Measurements from ENCODE around the gene MACF1.
"Not testable (repeated sequence)": the region's sequence is repeated elsewhere in the genome, so short reads cannot be mapped to it uniquely, and the experiment has no call there.

Gene MACF1

GRCh38 chr1:39427374-39427773, 222.9 kb downstream of the MACF1 start:
- no peak for DNase-seq

DNA sequence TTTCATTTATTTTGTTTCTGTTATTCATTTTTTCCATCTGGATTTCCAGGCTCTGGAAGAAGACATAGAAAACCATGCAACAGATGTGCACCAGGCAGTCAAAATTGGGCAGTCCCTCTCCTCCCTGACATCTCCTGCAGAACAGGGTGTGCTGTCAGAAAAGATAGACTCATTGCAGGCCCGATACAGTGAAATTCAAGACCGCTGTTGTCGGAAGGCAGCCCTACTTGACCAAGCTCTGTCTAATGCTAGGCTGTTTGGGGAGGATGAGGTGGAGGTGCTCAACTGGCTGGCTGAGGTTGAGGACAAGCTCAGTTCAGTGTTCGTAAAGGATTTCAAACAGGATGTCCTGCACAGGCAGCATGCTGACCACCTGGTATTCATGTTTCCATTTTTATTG, 223.4 kb downstream of the MACF1 start:
- DNase-seq, result no peak

- no peak for DNase-seq
These were observed 227.4 kb downstream of the MACF1 start for GRCh38 chr1:39431927-39432326.

GRCh38 chr1:39434797-39435395, 230.4 kb downstream of the MACF1 start:
- DNase-seq, result no peak

- DNase-seq, result no peak
These were observed 231.1 kb downstream of the MACF1 start for GRCh38 chr1:39435597-39435996.

GRCh38 chr1:39436842-39437241, 232.3 kb downstream of the MACF1 start:
- DNase-seq, result no peak

DNA sequence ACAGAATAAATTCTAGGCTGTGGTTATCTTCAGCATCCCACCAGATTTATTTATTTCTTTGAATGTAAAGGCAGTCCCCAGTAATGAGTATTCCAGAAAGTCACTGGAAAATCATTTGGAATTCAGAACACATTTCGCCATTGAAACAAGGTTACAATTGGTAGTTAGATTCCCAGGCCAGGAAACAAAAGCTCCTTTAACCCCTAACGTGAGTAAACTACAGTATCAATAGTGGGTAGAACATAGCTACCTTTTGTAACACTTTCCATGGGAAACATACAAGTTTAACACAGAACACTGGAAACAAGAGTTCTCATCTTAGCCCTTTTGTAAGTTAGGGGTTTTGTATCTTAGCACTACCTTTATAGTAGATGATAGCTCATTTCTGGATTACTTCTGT, 233.5 kb downstream of the MACF1 start:
- DNase-seq, result no peak

DNA sequence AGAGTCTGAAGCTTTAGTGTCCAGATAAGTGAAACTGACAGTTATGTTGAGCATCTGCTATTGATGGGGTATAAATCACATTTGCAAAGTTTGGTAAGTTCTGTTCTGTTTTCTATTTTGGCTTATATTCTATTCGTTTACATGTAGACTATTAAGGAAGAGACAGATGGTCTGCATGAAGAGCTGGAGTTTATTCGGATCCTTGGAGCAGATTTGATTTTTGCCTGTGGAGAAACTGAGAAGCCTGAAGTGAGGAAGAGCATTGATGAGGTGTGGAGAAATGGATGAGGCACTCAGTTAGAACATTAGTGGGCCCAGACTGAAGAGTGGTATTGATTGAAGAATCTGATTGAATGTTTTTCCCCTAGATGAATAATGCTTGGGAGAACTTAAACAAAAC, 236.4 kb downstream of the MACF1 start:
- DNase-seq, result no peak

DNA sequence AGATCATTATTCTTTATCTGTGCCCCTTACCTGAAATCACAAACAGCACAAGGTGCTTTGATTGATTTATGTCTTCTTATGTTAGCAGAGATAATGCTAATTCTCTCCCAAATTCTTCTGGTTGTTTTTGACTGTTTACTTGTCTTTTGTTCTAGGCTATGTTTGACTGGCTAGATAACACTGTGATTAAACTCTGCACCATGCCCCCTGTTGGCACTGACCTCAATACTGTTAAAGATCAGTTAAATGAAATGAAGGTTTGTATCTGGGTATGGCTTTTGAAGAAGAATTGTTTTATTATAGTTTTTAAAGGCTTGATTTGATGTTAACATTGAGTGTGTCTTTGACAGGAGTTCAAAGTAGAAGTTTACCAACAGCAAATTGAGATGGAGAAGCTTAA, 237.3 kb downstream of the MACF1 start:
- DNase-seq, result no peak

- DNase-seq, result no peak
These were observed 241.1 kb downstream of the MACF1 start for GRCh38 chr1:39445573-39445972.

DNA sequence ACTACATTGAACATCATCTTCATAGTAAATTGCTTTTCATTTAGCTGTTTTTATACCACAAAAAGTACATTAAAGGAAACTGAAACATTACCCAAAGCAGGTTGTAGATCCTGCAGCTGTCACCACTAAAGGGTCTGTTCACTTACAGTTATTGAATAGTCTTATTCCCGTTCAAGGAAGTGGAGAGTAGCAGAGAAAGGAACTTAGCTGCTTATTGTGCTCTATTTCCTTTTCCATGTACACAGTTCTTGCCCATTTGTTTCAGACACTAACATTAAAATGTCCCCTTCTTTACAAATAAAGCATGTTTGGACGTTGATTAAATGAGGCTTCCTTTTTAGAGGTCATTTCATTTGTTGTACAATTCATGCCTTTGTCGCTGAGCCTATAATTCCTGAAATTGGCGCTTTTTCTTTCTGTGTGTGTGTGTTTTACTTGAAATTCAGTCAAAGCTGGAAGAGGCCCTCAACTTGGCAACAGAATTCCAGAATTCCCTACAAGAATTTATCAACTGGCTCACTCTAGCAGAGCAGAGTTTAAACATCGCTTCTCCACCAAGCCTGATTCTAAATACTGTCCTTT, 242.6 kb downstream of the MACF1 start:
- DNase-seq, result no peak

GRCh38 chr1:39450041-39450440, 245.5 kb downstream of the MACF1 start:
- DNase-seq, result not testable (repeated sequence)

DNA sequence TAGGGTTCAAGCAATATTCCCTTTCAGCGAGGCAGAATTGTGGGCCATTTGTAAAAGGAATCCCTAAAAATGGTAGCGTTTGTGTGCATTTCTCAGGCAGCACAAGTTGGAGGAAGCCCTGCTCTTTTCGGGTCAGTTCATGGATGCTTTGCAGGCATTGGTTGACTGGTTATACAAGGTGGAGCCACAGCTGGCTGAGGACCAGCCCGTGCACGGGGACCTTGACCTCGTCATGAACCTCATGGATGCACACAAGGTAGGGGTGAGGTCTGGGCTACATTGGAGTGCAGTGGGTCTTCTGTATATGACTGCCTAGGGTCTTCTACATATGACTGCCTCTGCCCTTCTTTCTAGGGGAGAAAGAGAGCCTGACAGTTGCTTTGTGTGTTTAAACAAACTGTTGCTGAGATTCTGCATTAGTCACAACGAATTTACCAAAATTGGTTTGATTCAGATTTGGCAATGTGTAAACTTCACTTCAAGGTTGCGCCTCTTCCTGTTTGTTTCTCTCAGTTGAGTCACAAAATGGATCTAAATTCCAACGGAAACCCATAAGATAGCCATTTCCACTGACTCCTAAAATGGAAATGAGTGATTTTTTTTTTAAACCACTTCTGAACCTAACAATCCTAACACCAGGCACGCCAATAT, 246.6 kb downstream of the MACF1 start:
- DNase-seq, result no peak

GRCh38 chr1:39452081-39452480, 247.6 kb downstream of the MACF1 start:
- no peak for DNase-seq

DNA sequence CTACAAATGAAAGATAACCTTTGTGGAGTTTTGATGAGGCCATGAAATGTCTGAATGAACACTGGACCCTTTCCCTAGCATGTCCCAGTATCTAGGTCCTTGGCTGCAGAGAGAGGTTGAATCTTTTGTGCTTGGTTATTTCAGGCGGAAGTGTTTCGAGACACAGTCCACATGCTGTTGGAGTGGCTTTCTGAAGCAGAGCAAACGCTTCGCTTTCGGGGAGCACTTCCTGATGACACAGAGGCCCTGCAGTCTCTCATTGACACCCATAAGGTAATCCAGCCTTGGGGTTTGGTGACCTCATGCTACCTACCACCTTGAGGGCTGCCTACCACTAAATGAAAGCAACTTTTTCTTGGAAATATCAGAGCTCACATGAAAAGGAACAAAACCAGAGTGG, 248.0 kb downstream of the MACF1 start:
- no peak for DNase-seq

DNA sequence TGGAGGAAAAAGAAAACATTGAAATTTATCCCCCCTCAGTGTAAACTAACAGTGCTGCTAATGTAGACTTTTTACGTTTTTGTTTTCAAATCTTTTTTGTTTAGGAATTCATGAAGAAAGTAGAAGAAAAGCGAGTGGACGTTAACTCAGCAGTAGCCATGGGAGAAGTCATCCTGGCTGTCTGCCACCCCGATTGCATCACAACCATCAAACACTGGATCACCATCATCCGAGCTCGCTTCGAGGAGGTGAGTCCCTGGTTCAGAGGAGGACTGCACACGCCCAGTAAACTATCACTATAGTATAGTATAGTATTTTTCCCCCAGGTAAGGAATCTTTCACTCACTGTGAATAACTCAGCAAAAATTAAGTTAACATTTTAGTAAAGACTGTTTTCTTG, 249.1 kb downstream of the MACF1 start:
- no peak for DNase-seq

- no peak for DNase-seq
These were observed 254.5 kb downstream of the MACF1 start for GRCh38 chr1:39458991-39459390.

GRCh38 chr1:39462074-39462473, 257.6 kb downstream of the MACF1 start:
- DNase-seq, result no peak

DNA sequence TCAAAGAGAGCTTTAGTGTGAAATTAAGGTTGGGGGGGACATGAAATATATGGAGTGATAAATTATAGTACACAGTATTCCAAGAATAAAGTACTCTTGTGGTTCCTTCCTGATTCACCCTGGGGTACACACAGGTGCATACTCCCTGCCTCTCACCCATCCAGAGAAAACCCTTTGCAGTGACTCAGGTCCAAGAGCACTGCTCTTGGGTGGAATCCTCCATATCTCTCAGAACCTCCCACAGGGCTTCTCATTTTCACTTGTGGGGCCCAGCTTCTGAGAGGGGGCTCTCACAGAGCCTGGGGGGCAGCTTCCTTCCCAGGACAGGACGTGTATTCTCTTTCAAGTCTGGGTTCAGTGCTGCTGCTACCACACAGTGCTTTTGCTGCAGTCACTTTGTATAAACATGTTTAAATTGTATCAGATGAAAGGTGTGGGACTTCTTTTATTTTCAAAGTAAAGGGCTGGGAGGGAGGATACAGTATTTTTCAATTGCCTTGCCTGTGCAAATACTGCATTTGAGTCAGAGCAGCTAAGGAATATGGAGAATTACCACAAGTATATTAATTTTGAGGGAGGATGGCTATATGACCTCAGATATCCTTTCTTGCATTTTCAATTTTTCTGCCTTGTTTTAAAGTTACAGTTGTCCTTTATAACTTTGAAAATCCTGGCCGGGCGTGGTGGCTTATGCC, 262.1 kb downstream of the MACF1 start:
- no peak for DNase-seq

DNA sequence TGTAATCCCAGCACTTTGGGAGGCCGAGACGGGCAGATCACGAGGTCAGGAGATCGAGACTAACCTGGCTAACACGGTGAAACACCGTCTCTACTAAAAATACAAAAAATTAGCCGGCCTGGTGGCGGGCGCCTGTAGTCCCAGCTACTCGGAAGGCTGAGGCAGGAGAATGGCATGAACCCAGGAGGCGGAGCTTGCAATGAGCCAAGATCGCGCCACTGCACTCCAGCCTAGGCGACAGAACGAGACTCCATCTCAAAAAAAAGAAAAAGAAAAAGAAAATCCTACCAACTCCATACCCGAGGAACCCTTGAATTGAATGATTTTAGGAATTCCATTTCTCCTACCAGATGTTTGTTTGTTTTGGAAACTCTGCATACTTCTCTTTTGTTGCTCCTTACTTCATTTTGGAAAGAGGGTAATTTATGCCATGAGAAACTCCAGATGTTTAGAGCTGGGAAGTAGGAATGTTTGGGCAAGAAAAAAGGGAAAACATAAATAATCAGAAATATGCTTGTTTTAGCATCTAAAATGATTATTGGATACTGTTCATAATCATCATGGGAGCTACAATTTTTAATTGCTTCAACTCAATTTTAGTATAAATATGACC, 262.7 kb downstream of the MACF1 start:
- not testable (repeated sequence) for DNase-seq

DNA sequence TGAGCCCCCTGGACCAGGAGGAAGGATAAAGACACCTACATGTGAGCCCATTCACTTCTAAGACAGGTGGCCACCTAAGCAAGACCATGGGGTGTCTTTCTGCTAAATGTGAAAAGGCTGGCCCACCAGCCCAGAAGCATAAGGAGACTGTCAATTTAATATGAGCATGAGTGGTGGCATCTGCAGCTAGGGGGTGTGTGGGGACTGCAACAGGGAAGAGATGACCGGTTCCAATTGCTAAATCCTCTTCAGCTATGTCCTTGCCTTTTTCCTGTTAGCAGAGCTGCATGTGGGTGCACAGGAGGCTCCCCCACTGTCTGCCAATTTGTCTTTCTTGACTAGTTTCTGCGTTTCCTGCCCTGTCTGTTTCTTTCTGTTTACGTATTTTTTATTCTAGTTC, 264.7 kb downstream of the MACF1 start:
- DNase-seq, result no peak

DNA sequence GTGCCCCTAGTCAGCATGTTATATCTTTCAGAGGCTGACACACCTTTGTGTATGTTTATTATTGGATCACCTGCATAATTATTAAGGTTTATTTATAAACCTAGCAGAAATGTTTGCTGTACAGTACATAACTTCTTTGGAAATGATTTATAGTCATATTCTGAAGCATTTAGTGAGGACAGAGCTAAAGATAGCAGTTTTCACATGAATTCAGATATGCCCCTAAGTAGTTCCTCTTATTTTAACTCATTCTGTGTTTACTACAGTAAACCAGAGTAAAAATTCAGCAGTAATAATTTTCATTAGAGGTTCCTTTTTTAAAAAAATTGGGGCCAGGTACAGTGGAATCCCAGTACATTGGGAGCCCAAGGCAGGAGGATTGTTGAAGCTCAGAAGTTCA, 265.5 kb downstream of the MACF1 start:
- no peak for DNase-seq

DNA sequence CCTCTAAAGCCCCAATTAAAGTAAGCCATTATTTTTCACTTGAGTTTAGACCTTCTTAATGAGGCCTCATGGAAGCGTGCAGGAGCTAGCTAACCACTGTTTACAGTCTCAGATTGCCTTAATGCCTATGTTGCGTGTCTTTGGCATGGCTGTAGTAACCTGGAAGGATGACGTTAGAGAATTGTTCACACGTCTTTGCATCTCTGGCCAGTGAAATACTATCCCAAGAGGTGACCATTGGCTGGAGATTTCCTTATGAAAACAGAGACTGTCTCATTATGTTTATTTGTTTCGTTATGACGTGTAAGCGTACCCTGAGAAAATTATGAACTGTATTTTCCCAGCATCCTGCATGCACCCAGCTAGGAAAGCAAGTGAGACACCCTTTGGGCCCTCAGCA, 268.3 kb downstream of the MACF1 start:
- DNase-seq, result no peak

GRCh38 chr1:39473324-39473723, 268.8 kb downstream of the MACF1 start:
- no peak for DNase-seq
